ENCODE results near the gene COL18A1. TPM values are rescaled to one million over a fixed set of nuclear protein-coding genes. Genes with fewer than 3 reads are reported as not detected.
A peak's percentile ranks its signal among the peaks of the same experiment; 100 is the strongest.

COL18A1 gene
- total and polyA plus RNA-seq, 2 experiments from 2014 or later, result 97.1 to 140 TPM

DNA sequence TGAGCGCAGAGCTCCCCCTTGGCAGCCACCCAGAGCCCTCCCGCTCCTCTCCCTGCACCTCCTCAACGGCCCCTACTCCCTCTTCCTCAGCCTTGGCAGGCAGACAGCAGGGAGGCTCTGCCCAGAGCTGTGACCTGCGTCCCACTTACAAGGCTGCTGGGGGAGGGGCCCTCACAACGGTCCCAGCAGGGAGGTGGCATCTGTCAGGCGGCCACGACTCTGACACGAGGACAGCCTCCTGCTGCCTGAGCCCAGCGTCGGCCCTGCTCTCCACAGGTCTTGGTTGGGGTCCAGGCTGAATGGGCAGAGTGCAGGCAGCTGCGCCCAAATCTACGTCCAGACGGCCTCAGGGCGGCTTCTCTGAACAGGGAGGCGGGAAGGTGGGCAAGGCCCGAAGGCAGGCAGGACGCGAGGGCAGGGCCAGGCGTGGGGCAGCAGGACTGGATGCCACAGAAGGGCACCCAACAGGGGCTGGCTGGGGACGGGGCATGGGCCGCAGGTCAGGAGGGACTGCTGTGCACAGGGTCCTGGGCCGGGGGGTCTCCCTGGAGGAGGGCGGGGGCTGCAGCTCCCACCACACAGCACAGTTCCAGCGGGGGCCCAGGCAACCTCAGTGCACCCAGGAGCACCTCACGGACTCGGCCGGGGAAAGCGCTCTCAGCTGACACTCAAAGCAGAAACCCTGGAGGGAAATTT, 129.8 kb downstream of the COL18A1 start:
- Histone ChIP-seq H3K27ac (no peak overlapping the region), H3K4me1 (ENCODE audit: insufficient read depth) (peaks cover 10% of the 10 kb centered on the region), H2AFZ (no peak overlapping the region), H3K9me3 (ENCODE audit: low read depth) (no peaks in the 10 kb centered on the region), H4K20me1 (ENCODE audit: insufficient read depth, poor library complexity, severe bottlenecking) (no peaks in the 10 kb centered on the region), H3K36me3 (replicated peaks; ENCODE audit: insufficient read depth, low read depth) (no peaks in the 10 kb centered on the region), H3K27me3 (no peaks in the 10 kb centered on the region), H3K79me2 (no peaks in the 10 kb centered on the region), H3K9me2 (replicated peaks; ENCODE audit: insufficient read depth) (no peaks in the 10 kb centered on the region), H3K4me2 (no peak overlapping the region), H3K4me3 (no peak overlapping the region)
- DNase-seq (ENCODE audit: low spot score), result peak; percentile 66
- TF ChIP-seq CTCF (IDR thresholded peaks at IDR 0.05; ENCODE audit: poor library complexity), result no peak
- TF ChIP-seq EZH2phosphoT487 (IDR thresholded peaks at IDR 0.05; ENCODE audit: low read depth, severe bottlenecking, unreplicated experiment), result no peak
- TF ChIP-seq EZH2 (IDR thresholded peaks at IDR 0.05; ENCODE audit: borderline replicate concordance), result no peak
- 67% methylated on average over 22 of the region's 28 CpGs for WGBS (ENCODE audit: low lambda C conversion rate, missing lambda C conversion rate)

- Histone ChIP-seq H3K4me3 (no peak overlapping the region), H3K9me3 (ENCODE audit: low read depth) (no peaks in the 10 kb centered on the region), H3K4me1 (ENCODE audit: insufficient read depth) (peaks cover 10% of the 10 kb centered on the region), H3K79me2 (no peaks in the 10 kb centered on the region), H3K27ac (no peak overlapping the region), H3K9me2 (replicated peaks; ENCODE audit: insufficient read depth) (no peaks in the 10 kb centered on the region), H3K27me3 (no peaks in the 10 kb centered on the region), H3K4me2 (no peak overlapping the region), H3K36me3 (replicated peaks; ENCODE audit: insufficient read depth, low read depth) (no peaks in the 10 kb centered on the region), H2AFZ (no peak overlapping the region), H4K20me1 (ENCODE audit: insufficient read depth, poor library complexity, severe bottlenecking) (no peaks in the 10 kb centered on the region)
- TF ChIP-seq EZH2phosphoT487 (IDR thresholded peaks at IDR 0.05; ENCODE audit: low read depth, severe bottlenecking, unreplicated experiment) (no peak), CTCF (IDR thresholded peaks at IDR 0.05; ENCODE audit: poor library complexity) (no peak), EZH2 (IDR thresholded peaks at IDR 0.05; ENCODE audit: borderline replicate concordance) (no peak)
- WGBS (ENCODE audit: low lambda C conversion rate, missing lambda C conversion rate), result 92% methylated on average over 34 of the region's 34 CpGs
- no peak for DNase-seq (ENCODE audit: low spot score)
Measured at GRCh38 chr21:45535341-45536081, 130.5 kb downstream of the COL18A1 start.

GRCh38 chr21:45536301-45537081, 131.5 kb downstream of the COL18A1 start:
- H3K4me2 ChIP-seq, result no peak overlapping the region
- no peak overlapping the region for H2AFZ ChIP-seq
- WGBS (ENCODE audit: low lambda C conversion rate, missing lambda C conversion rate), result 91% methylated on average over 30 of the region's 31 CpGs
- H3K4me1 ChIP-seq (ENCODE audit: insufficient read depth), result peaks cover 10% of the 10 kb centered on the region
- H3K9me2 ChIP-seq (replicated peaks; ENCODE audit: insufficient read depth), result no peaks in the 10 kb centered on the region
- DNase-seq (ENCODE audit: low spot score), result no peak
- H3K27me3 ChIP-seq, result no peaks in the 10 kb centered on the region
- H3K27ac ChIP-seq, result no peak overlapping the region
- no peaks in the 10 kb centered on the region for H4K20me1 ChIP-seq (ENCODE audit: insufficient read depth, poor library complexity, severe bottlenecking)
- TF ChIP-seq CTCF (IDR thresholded peaks at IDR 0.05; ENCODE audit: poor library complexity), result no peak
- TF ChIP-seq EZH2phosphoT487 (IDR thresholded peaks at IDR 0.05; ENCODE audit: low read depth, severe bottlenecking, unreplicated experiment), result no peak
- TF ChIP-seq EZH2 (IDR thresholded peaks at IDR 0.05; ENCODE audit: borderline replicate concordance), result no peak
- no peaks in the 10 kb centered on the region for H3K79me2 ChIP-seq
- no peaks in the 10 kb centered on the region for H3K9me3 ChIP-seq (ENCODE audit: low read depth)
- H3K36me3 ChIP-seq (replicated peaks; ENCODE audit: insufficient read depth, low read depth), result no peaks in the 10 kb centered on the region
- no peak overlapping the region for H3K4me3 ChIP-seq

Measured in hepatocyte (in vitro differentiated cells).